GM19193 (cell line): ENCODE results near the gene LAPTM5.

Experiments used
- POLR2A ChIP-seq: IDR thresholded peaks from 4 replicates; pipeline ENCODE4 v1.6.1; 2011; ENCODE audit not compliant: insufficient read depth, insufficient read length; ENCODE audit errors: extremely low read depth

LAPTM5 gene

DNA sequence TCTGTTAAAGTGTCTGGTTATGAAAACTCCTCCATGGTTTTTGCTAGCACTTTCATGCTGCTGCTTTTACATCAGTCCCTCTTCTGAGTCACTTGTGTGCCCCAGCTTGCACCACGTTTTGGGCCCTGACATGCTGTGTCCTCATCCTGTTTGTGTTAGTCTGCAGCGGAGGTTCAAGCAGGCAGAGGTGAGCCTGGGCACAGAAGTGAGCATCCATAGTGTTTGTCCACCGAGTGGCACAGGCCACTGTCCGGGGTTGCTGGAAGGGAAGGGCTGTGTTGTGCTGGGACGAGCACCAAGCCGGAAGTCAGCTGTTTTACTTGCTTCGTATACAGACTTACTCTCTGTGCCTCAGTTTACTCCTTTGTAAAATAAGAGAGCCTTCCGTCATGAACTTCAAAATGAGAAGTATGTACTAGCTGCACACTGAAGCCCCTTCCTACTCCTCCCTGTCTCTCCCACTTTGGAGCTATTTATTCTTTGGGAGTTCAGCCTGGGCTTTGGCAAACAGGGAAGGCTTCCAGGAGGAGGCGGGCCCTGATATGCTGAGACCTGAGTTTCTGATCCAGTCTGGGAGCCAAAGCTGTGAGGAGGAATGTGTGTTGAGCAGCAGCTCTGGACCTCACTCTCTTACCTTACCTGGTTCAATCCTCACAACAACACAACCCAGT is 10.7 kb upstream of the LAPTM5 start:
- TF ChIP-seq POLR2A = no peak

DNA sequence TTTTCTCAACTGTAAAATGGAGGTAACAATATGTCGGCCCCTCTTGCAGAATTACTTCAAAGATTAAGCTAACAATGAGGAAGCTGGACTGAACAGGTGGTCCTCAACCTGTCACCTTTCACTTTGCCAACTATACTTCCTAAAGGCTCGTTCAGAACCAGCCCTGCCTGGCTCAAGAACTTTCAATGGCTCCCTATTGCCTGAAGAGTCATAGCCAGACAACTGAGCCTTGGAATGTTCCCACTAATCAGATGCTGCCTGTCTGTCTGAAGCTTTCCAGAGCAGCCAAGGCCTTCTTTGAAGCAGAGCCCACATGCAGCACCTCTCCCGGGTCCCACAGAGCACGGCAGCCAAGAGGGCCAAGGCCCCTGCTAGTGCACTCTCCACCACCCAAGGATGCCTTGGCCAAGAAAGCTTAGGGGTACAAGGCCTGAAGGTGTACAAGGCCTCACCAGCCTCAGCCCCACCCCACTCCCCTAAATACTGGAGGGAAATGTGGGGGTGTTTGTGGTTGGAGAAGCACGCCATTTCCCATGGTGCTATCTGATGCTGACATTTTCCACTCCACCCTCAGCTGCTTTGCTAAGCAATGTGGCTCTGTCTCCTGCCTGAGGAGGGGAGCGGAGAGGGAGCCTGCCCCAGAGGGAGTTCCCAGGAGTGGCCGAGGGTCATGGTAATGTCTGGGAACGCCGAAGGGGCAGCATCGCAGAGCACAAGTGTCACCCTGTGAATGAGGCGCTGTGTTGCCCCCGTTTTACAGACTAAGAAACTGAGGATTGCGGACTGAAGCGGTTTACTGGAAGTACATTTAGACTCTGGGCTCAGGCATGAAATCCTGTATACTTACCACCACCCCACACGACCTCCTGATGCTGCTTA is 8.2 kb upstream of the LAPTM5 start:
- TF ChIP-seq POLR2A = peak; percentile 50

DNA sequence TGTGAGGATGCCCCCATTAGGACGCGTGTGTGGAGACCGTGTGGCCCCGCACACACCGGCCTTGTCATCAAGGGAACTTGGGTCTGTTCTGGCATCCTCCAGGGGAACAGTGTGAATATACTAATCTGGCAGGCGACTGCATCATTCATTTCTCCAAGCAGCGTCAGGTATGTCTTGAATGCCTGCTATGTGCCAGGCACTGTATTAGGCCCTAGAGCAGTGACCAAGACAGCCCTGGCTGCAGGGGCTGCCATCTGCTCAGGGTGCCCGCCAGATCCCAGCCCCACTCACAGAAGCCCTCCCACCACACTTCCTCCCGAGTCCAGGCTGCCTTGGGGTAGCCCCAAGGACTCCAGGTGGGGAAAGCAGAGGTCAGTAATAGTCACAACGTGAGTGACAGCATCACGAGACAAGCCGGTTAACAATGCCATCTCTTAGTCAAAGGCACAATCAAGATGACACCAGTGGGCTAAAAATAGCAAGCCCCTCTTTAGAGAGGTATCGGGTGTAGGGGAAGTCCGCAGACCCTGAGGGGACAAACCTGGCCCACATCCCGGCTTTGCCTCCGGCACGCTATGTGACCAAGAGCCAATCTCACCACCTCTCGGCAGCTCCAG is 7.5 kb upstream of the LAPTM5 start:
- no peak for TF ChIP-seq POLR2A

DNA sequence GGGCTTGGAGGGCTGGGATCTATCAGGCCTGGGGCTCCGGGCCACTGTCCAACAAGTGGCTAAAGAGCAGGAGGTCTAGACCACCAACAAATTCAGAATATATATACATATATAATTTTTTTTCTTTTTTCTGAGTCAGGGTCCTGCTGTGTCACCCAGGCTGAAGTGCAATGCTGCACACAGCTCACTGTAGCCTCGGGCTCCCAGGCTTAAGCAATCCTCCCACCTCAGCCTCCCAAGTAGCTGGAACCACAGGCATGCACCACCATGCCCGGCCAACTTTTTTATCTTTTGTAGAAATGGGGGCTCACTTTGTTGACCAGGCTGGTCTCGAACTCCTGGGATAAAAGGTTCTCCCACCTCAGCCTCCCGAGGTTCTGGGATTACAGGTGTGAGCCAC is 6.8 kb upstream of the LAPTM5 start:
- TF ChIP-seq POLR2A = no peak

DNA sequence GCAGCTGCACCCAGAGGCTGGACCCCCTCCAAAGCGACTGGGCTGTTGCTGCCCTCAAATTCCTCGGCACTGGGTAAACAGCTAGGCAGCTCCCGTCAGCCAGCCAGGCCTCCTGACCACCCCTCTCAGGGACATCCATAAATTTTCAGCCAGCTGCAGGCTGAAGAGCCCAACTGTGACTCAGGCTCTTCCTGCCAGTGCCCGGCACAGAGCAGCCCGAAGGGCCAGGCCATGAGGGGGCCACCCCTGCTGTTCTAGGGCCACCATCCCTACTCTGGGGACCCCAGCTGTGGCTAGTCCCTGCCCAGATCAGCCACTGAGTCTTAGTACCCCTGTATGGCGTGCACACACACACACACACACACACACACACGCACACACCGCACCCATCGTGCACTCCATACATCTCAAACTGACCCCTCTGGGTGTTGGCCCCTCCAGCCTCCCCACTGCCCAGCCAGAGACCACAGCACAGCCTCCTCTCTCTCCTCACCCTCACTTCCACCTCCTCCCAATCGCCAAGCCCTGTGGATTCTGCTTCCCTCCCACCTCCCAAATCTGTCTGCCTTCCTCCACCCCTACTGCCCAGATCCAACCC is 6.2 kb upstream of the LAPTM5 start:
- no peak for TF ChIP-seq POLR2A

DNA sequence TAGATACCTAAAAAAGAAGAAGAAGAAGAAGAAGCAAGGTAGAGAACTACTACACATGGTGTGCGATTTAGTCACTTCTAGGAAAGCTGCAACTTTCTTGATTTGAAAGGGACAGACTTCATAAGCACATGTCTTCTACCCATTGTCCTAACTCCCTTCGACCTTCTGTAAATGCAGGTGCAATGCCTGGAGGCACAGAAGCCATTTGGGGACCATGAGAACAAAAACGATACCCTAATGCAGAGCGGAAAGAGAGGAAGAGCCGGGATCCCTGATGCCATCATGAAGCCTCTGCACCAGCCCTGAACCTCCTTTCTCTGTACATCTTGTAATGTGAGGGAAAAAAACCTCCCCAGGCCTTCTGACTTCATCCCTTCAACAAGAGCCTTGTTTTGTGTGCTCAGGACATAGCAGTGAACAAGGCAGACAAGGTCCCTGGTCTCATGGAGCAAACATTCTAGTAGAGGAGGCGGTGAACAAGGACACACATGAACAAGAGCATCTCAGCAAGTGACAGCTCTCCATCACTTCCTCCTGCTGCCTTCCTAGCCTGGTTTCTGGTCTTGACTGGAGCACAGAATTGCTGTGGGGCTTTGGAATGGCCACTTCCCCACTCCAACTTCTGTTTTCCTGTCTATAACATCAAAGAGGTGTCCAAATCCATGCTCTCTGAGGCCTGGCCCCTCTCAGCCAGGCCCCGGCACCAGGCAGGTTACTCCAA is 5.5 kb upstream of the LAPTM5 start:
- TF ChIP-seq POLR2A = no peak

DNA sequence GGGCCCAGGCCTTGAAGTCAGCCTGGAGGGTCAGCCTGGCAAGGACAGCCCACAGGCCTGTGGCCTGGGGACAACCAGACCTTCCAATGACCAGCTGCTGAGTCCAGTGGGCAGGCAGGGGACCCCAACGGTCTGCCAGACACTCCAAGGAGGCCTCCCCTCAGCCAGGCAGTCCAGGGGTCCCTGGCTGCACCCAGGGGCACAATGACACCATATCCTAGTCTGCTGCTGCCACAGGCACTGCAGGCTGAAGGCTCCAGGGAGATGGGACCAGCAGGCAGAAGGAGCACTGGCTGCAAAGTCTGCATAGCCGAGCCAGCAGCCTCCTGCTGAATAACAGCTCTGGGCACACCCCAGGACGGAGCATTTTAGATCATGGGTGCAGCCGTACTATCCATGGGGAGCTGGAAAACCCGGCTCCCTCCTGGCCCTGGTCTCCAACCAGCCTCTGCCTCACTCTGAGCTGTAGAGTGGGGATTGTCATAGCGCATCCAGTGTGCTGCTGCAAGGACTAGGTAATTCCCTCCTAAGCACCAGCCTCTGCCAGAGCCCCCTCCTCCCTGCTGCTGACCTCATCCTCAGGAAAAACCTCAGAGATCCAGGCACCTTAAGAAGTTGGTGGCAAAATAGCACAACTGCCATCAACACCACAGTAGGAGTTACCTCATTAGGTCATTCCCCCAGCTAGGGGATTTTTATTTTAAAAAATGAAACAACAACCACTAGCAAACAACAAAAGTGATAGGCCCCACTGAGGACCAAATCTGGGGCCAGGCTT is 4.8 kb upstream of the LAPTM5 start:
- TF ChIP-seq POLR2A = no peak

DNA sequence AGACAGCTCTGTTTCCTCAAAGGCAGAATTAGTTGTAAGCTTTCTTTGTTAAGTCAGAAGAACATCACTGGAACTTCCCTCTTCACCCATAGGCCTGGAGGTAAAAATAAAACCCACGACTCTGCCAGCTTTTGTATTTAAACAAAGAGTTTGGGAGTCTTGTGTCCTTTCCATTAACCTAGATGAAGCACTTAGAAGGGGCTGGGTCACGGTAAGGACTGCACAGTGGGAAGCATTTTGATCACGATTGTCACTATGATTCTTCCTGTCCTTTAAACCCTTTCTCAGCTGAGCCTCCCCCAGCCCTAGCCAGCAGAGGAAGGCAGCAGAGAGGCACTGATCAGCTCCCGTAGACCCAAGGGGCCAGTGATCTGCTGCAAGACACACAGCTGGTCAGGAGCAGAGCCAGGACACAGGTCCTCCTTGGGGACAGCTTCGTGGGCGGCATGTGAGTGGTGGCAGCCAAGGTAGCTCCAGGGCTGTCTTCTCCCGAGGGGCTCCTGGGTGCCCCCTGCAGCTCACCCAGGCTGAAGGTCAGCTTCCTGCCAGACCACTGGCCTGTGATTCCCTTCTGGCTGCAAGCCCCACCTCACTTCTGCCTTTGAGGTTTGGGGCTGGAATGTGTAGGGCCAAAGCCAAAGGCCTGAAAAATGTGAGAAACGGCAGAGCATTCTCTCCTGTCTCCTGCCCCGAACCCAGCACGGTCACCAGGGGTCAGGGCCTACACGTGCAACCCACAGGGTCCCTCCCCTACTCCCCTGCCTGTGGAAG is 4.0 kb upstream of the LAPTM5 start:
- TF ChIP-seq POLR2A = no peak

DNA sequence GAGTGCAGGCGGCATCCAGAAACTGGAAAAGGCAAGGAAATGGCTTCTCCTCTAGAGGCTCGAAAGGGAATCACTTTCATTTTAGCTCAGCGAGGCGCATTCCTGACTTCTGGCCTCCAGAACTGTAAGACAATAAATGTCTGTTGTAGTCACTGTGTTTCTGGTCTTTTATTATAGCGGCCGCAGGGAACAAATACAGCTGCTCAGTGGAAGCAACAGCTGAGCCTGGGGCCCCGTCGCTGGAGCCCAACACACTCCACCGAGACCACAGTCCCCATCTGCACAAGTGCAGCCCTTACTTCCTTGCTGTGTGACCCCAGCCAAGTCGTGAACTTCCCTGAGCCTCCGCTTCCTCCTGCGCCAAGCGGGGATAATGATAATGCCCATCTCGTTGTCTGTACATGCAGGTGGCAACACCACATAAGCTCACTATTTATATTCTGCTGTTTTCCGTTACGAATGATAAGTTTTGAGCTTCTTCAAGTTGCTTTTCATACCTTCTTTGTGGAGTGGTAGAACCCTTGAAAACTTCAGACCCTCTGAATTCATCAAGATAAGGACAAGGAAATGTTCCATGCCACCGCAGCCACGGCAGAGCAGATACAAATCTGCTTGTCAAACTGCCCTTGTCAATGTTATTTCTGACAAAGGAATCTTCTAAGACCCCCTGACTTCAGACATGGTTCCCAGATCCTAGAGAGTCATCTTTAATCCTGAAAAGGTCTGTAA is 3.2 kb upstream of the LAPTM5 start:
- peak; percentile 59 for TF ChIP-seq POLR2A

DNA sequence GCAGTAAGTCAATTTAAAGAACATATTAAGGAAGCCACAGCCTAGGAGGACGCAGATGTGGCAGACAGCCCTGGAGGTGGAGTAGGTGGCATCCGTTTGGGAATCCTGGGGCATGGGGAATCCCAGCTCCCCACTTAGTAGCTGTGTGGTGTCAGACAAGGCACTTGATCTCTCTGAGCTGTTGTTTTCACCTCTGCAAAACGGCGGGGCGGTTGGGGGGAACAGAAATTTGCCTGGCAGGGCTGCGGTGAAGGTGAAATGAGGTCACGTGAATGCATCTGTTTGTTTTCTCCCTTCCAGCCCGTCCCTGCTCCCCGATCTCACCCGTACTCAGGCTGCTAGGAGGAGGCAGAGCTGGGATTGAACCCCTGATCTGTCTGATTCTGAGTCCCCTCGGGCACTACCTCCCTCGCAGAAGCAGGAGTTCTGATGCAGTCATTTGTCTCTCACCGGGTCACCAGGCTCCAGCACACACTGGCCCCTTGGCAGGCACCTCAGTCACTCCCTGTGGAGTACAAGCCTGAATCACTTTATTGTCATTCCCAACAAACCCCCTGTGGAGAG is 2.2 kb upstream of the LAPTM5 start:
- peak; percentile 31 for TF ChIP-seq POLR2A

DNA sequence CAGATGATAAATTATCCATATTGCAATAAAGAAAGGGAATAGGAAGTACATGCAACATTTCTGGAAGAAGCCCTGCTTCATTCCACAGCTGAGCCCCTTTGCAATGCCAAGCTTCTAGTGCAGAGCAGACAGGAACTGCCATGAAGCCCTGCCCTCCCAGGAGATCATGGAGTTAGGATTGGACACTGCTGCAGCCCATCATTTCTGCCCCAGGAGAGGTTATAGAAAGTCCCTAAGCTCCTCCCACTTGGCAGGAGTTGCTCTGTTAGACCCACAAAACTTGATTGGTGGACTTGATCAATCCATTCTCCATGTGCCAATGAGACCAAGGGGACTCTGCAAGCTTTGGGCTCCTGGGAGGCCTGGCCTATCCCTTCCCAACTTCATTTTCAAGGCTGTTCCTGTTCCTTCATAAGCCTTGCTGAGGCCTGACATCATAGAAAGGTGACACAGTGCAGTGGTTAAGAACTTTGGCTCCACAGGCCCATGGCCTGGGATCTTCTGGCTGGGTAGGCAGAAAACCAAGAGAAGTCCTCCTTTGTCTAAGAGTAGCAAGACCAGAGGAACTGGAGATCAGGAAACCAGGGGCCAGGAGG is 1.3 kb upstream of the LAPTM5 start:
- no peak for TF ChIP-seq POLR2A

DNA sequence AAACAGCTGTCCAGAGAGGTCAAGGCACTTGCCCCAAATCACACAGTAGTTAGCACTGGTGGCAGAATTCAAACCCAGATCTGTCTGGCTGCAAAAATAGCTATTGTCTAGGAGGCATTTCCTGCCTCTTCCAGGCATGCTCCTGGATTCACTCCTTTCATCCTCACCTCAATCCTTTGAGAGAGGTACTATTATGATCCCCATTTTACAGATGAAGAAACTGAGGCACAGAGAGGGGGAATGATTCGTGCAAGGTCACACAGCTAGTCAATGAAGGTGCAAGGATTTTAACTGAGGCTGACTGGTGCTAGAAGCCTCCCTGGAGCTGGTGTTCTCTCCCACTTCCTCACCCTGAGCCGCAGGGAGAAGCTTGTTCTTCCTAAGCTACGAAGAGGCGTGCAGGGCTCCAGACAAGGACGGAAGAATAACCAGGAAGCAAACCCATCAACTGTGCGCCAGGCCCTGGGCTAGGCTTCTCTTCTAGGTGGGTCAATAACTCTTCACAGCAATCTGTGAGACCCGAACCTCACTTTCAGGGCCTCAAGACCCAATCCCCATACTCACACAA is 631 bp upstream of the LAPTM5 start:
- TF ChIP-seq POLR2A = no peak
